OCI-LY3 (cell line): ENCODE data around the gene CFAP45.

ENCODE experiments used
- EZH2phosphoT487 ChIP-seq: fragments of 200-600 bp; shearing (Covaris generic); IDR thresholded peaks from 2 replicates; pipeline ENCODE4 v1.6.1; 2018; ENCODE audit warnings: antibody characterized with exemption, mixed run types, low read depth
- TF ChIP-seq, protein P1 (sequence below): fragments of 200-600, 300-600 bp; sonication (generic); IDR thresholded peaks from 2 replicates; pipeline ENCODE4 v1.5.1; 2014; ENCODE audit warnings: antibody characterized with exemption, low read length, low read depth

- TF ChIP-seq, protein P1, sequence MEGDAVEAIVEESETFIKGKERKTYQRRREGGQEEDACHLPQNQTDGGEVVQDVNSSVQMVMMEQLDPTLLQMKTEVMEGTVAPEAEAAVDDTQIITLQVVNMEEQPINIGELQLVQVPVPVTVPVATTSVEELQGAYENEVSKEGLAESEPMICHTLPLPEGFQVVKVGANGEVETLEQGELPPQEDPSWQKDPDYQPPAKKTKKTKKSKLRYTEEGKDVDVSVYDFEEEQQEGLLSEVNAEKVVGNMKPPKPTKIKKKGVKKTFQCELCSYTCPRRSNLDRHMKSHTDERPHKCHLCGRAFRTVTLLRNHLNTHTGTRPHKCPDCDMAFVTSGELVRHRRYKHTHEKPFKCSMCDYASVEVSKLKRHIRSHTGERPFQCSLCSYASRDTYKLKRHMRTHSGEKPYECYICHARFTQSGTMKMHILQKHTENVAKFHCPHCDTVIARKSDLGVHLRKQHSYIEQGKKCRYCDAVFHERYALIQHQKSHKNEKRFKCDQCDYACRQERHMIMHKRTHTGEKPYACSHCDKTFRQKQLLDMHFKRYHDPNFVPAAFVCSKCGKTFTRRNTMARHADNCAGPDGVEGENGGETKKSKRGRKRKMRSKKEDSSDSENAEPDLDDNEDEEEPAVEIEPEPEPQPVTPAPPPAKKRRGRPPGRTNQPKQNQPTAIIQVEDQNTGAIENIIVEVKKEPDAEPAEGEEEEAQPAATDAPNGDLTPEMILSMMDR = no peak
- TF ChIP-seq EZH2phosphoT487 = no peak
Measured at GRCh38 chr1:159937054-159937750, 37.2 kb upstream of the CFAP45 start.
